HepG2 (cell line): Measurements from ENCODE around the gene RANBP17. TPM values are rescaled to one million over a fixed set of nuclear protein-coding genes. Genes with fewer than 3 reads are reported as not detected.

ENCODE experiments used
- ATAC-seq: fragments of 200-7000 bp; cut with Tn5 transposase; 3 replicates; pipeline ENCODE4 v1.9.1; 2020; ENCODE audit warnings: mild to moderate bottlenecking, moderate library complexity
- BruUV-seq: library from RNA; stranded (reverse); fragments of 400-500 nt; replicated peaks from 2 replicates; lab custom pipeline; 2021; lab: Mats Ljungman, UMichigan
- CTCF ChIA-PET: fragments of 300-600 bp; formaldehyde crosslinking; extraction: SDS; loops from one replicate; lab custom pipeline; 2021; ENCODE audit warnings: low total read pairs, inconsistent platforms, low intra/inter-chr PET ratio; lab: Yijun Ruan, JAX
- POLR2A ChIA-PET: fragments of 350-600 bp; sonication (Branson Sonifier 250); formaldehyde crosslinking; loops from one replicate; lab custom pipeline; 2020; ENCODE audit warnings: antibody characterized with exemption, inconsistent platforms; lab: Yijun Ruan, JAX
- DNase-seq: peaks from one replicate; pipeline ENCODE4 v3.0.0-alpha.2; 2015; ENCODE audit warnings: low spot score
- FAIRE-seq: peaks from 3 replicates; lab custom pipeline; 2011; peaks lifted over from hg19 to GRCh38; lab: Jason Lieb, UNC
- H2AFZ ChIP-seq: one replicate; pipeline ENCODE4 v1.6.1; 2011; ENCODE audit warnings: low read length, inconsistent platforms
- H3K27ac ChIP-seq: fragments of 300-600 bp; 3 replicates; pipeline ENCODE4 v1.8.0; 2011; ENCODE audit warnings: mixed run types, mild to moderate bottlenecking, mixed read lengths, low read length, inconsistent platforms; ENCODE audit not compliant: insufficient read depth; ENCODE audit errors: extremely low read length
- H3K27me3 ChIP-seq, 2 experiments: fragments of 200-600 bp in 1 of 2; 2 replicates in 1 of 2; 3 replicates in 1 of 2; pipeline versions ENCODE4 v1.6.0 to v1.8.0; 2011; ENCODE audit warnings: low read length in 2 of 2, mild to moderate bottlenecking in 2 of 2, moderate library complexity in 2 of 2, inconsistent platforms in 1 of 2; ENCODE audit not compliant: insufficient read depth in 2 of 2, control insufficient read depth in 1 of 2
- H3K36me3 ChIP-seq, 2 experiments: fragments of 200-600 bp in 1 of 2; replicated peaks in 1 of 2; 2 replicates in 1 of 2; 3 replicates in 1 of 2; pipeline versions ENCODE4 v1.5.1 to v1.8.0; 2011; ENCODE audit warnings: low read length in 2 of 2, inconsistent platforms in 1 of 2; ENCODE audit not compliant: insufficient read depth in 2 of 2, control insufficient read depth in 1 of 2
- H3K4me1 ChIP-seq: 2 replicates; pipeline ENCODE4 v1.5.1; 2012; ENCODE audit warnings: low read length, inconsistent platforms; ENCODE audit not compliant: insufficient read depth
- H3K4me2 ChIP-seq: 2 replicates; pipeline ENCODE4 v1.6.0; 2011; ENCODE audit warnings: low read depth, low read length, inconsistent platforms
- H3K4me3 ChIP-seq, 3 experiments: fragments of 200-600 bp in 1 of 3; sonication (generic), shearing (Covaris generic) in 1 of 3; replicated peaks in 1 of 3; 2 replicates each; pipeline ENCODE4 v1.5.1; 2011 to 2016; ENCODE audit warnings: low read length in 3 of 3, inconsistent platforms in 2 of 3, low read depth in 2 of 3, mild to moderate bottlenecking in 2 of 3, control low read depth in 1 of 3, mixed read lengths in 1 of 3; ENCODE audit not compliant: insufficient read depth in 1 of 3
- H3K79me2 ChIP-seq: one replicate; pipeline ENCODE4 v1.6.1; 2011; ENCODE audit warnings: low read length, inconsistent platforms; ENCODE audit not compliant: insufficient read depth
- H3K9ac ChIP-seq: 2 replicates; pipeline ENCODE4 v1.6.0; 2011; ENCODE audit warnings: mild to moderate bottlenecking, low read depth, low read length, inconsistent platforms; ENCODE audit not compliant: insufficient read depth
- H3K9me3 ChIP-seq: 2 replicates; pipeline ENCODE4 v1.5.1; 2012; ENCODE audit warnings: mild to moderate bottlenecking, low read length
- H4K20me1 ChIP-seq: 2 replicates; pipeline ENCODE4 v1.6.0; 2011; ENCODE audit warnings: inconsistent platforms, mild to moderate bottlenecking, low read length, moderate library complexity; ENCODE audit not compliant: insufficient read depth
- BRCA1 ChIP-seq: sonication (generic); formaldehyde crosslinking; IDR thresholded peaks from 2 replicates; pipeline ENCODE4 v1.4.0; 2020; ENCODE audit warnings: missing genetic modification reagents
- CHD4 ChIP-seq: fragments of 200-600 bp; sonication (generic); IDR thresholded peaks from 2 replicates; pipeline ENCODE4 v1.7.0; 2017; ENCODE audit warnings: mild to moderate bottlenecking, low read length, borderline replicate concordance
- CREM ChIP-seq, 2 experiments: sonication (generic) in 1 of 2; formaldehyde crosslinking in 1 of 2; IDR thresholded peaks; 2 replicates each; pipeline versions ENCODE4 v1.4.0 to v1.6.1; 2016 to 2020; ENCODE audit warnings: antibody characterized with exemption in 1 of 2, mild to moderate bottlenecking in 1 of 2, missing genetic modification reagents in 1 of 2
- EED ChIP-seq: sonication (generic); formaldehyde crosslinking; IDR thresholded peaks from 2 replicates; pipeline ENCODE4 v1.5.0; 2020; ENCODE audit warnings: mild to moderate bottlenecking, missing genetic modification reagents
- ELF4 ChIP-seq: sonication (generic); formaldehyde crosslinking; IDR thresholded peaks from 2 replicates; pipeline ENCODE4 v1.5.0; 2020; ENCODE audit warnings: missing genetic modification reagents, mild to moderate bottlenecking, moderate library complexity, borderline replicate concordance
- HDAC6 ChIP-seq: fragments of 200-600 bp; sonication (generic); IDR thresholded peaks from 2 replicates; pipeline ENCODE4 v1.7.0; 2017; ENCODE audit warnings: mild to moderate bottlenecking, antibody characterized with exemption, low read length, low read depth
- HIC2 ChIP-seq: sonication (generic); formaldehyde crosslinking; IDR thresholded peaks from 2 replicates; pipeline ENCODE4 v1.9.0; 2022; ENCODE audit warnings: low read depth, missing genetic modification reagents
- HINFP ChIP-seq: sonication (generic); formaldehyde crosslinking; IDR thresholded peaks from 2 replicates; pipeline ENCODE4 v1.4.0; 2020; ENCODE audit warnings: low read depth, mild to moderate bottlenecking, missing genetic modification reagents
- HOXA7 ChIP-seq: sonication (generic); formaldehyde crosslinking; IDR thresholded peaks from 2 replicates; pipeline ENCODE4 v1.8.1; 2022; ENCODE audit warnings: mild to moderate bottlenecking, missing genetic modification reagents, moderate library complexity
- IRX3 ChIP-seq: sonication (generic); formaldehyde crosslinking; IDR thresholded peaks from 2 replicates; pipeline ENCODE4 v1.8.1; 2023; ENCODE audit warnings: mild to moderate bottlenecking, low read depth, missing genetic modification reagents, borderline replicate concordance
- MTF1 ChIP-seq: sonication (generic); formaldehyde crosslinking; IDR thresholded peaks from 2 replicates; pipeline ENCODE4 v1.5.0; 2020; ENCODE audit warnings: missing genetic modification reagents
- RXRB ChIP-seq: IDR thresholded peaks from 2 replicates; pipeline ENCODE4 v1.6.1; 2016; ENCODE audit warnings: borderline replicate concordance, missing genetic modification reagents, missing compliant biosample characterization
- SCMH1 ChIP-seq: sonication (generic); formaldehyde crosslinking; IDR thresholded peaks from 2 replicates; pipeline ENCODE4 v1.9.0; 2021; ENCODE audit warnings: missing genetic modification reagents, mild to moderate bottlenecking, borderline replicate concordance
- TEAD2 ChIP-seq: sonication (generic); formaldehyde crosslinking; IDR thresholded peaks from 2 replicates; pipeline ENCODE4 v1.9.0; 2021; ENCODE audit warnings: missing genetic modification reagents
- THAP11 ChIP-seq: IDR thresholded peaks from 2 replicates; pipeline ENCODE4 v1.6.1; 2016; ENCODE audit warnings: missing biosample characterization, missing genetic modification reagents
- ZNF101 ChIP-seq: sonication (generic); formaldehyde crosslinking; IDR thresholded peaks from 2 replicates; pipeline ENCODE4 v1.4.0; 2020; ENCODE audit warnings: mild to moderate bottlenecking, low read depth, missing genetic modification reagents, borderline replicate concordance
- ZNF652 ChIP-seq: IDR thresholded peaks from 2 replicates; pipeline ENCODE4 v1.6.1; 2016; ENCODE audit warnings: low read depth, borderline replicate concordance
- ZNF766 ChIP-seq: sonication (generic); formaldehyde crosslinking; IDR thresholded peaks from 2 replicates; pipeline ENCODE4 v1.5.0; 2020; ENCODE audit warnings: missing genetic modification reagents, borderline replicate concordance
- ZNF770 ChIP-seq: sonication (generic); formaldehyde crosslinking; IDR thresholded peaks from 2 replicates; pipeline ENCODE4 v1.5.0; 2020; ENCODE audit warnings: mild to moderate bottlenecking, missing genetic modification reagents
- WGBS: methylation state at CpG from one replicate; pipeline ENCODE4 v1.1.6; 2017; ENCODE audit warnings: low lambda C conversion rate; 5-methylcytosine and 5-hydroxymethylcytosine counted together
- in situ Hi-C: cut with HindIII; loops from 2 replicates; pipeline ENCODE4 v1.10.0; 2017; ENCODE audit warnings: low pct_unique_long_range_greater_than_20kb; ENCODE audit not compliant: extremely low pct_ligation_motif_present
- intact Hi-C: fragments of 100-400 bp; cut with micrococcal nuclease; formaldehyde crosslinking; loops from one replicate; pipeline ENCODE4 v1.10.0; 2022; ENCODE audit not compliant: unreplicated experiment
- polyA plus RNA-seq, 8 experiments: library from polyadenylated mRNA; depleted of rRNA in 3 of 8; stranded (reverse) in 7 of 8; unstranded in 1 of 8; fragments of >200 nt; fragmentation: Illumina TruSeq in 4 of 8; extraction: Trizol in 4 of 8; gene quantifications; 2 replicates each; pipeline versions ENCODE4 v1.2.1 to v1.2.3, GENCODE V29; 2011 to 2016; ENCODE audit warnings: low read depth in 4 of 8, missing spikeins in 1 of 8, mixed read lengths in 1 of 8; ENCODE audit not compliant: insufficient read depth in 1 of 8
- total RNA-seq, 5 experiments: library from RNA; depleted of rRNA; stranded (reverse); fragments of >200 nt; fragmentation: Illumina TruSeq; extraction: Trizol; gene quantifications; 2 replicates each; pipeline ENCODE4 v1.2.3, GENCODE V29; 2016; ENCODE audit warnings: low read depth in 1 of 5

RANBP17 gene
- total and polyA plus RNA-seq, 2 of the 13 experiments (the other 11 are each of a cell fraction or from before 2014, with no cell fraction given): not detected

- H3K27ac ChIP-seq: no peak overlapping the region
- no peaks in the 10 kb centered on the region for H3K79me2 ChIP-seq
- no peak for TF ChIP-seq MTF1 (CRISPR knock-in tag)
- TF ChIP-seq ZNF766 (CRISPR knock-in tag): no peak
- TF ChIP-seq HINFP (CRISPR knock-in tag): no peak
- no peak for TF ChIP-seq CREM (IDR thresholded peaks at IDR 0.05)
- no peak for TF ChIP-seq CREM (CRISPR knock-in tag; IDR thresholded peaks at IDR 0.05)
- no peak for TF ChIP-seq ELF4 (CRISPR knock-in tag)
- TF ChIP-seq EED (CRISPR knock-in tag): no peak
- no peak for TF ChIP-seq IRX3 (CRISPR knock-in tag)
- TF ChIP-seq ZNF652 (CRISPR knock-in tag): no peak
- TF ChIP-seq RXRB (CRISPR knock-in tag): no peak
- TF ChIP-seq THAP11 (CRISPR knock-in tag): no peak
- no peak for TF ChIP-seq HOXA7 (CRISPR knock-in tag)
- TF ChIP-seq ZNF101: no peak
- TF ChIP-seq TEAD2 (CRISPR knock-in tag): no peak
- no peak for TF ChIP-seq BRCA1 (CRISPR knock-in tag)
- TF ChIP-seq ZNF770 (CRISPR knock-in tag): no peak
- no peak for TF ChIP-seq CHD4
- TF ChIP-seq HDAC6: no peak
- TF ChIP-seq SCMH1 (CRISPR knock-in tag): no peak
- TF ChIP-seq HIC2 (CRISPR knock-in tag): no peak
- in situ Hi-C loops (no loop called here), intact Hi-C loops (no loop called here)
- no peak overlapping the region for H3K4me2 ChIP-seq
- H3K9ac ChIP-seq: no peak overlapping the region
- no peaks in the 10 kb centered on the region for H3K4me1 ChIP-seq
- 38% methylated on average over 1 of the region's 1 CpG for WGBS
- DNase-seq (no peak), ATAC-seq (no peak), FAIRE-seq (no peak)
- no peaks in the 10 kb centered on the region for H4K20me1 ChIP-seq
- H3K4me3 ChIP-seq: no peak overlapping the region
- H3K27me3 ChIP-seq: no peaks in the 10 kb centered on the region
- ChIA-PET POLR2A (no interaction called here), CTCF (no interaction called here)
- no TSS peak for BruUV-seq
- H2AFZ ChIP-seq: no peak overlapping the region
- H3K36me3 ChIP-seq: no peaks in the 10 kb centered on the region
- no peaks in the 10 kb centered on the region for H3K9me3 ChIP-seq
Observed at GRCh38 chr5:171162165-171162564, 300.3 kb downstream of the RANBP17 start.
